Fibroblast of lung (primary cell): Measurements from ENCODE around the gene RCAN1.

Experiments
- CTCF ChIP-seq, 2 donors: IDR thresholded peaks in 1 of 2; conservative IDR thresholded peaks in 1 of 2; 1 replicate in 1 of 2; 2 replicates in 1 of 2; pipeline ENCODE4 v1.5.1; 2011 to 2012; ENCODE audit warnings: low read length in 2 of 2, control low read depth in 1 of 2, inconsistent platforms in 1 of 2, low read depth in 1 of 2, mild to moderate bottlenecking in 1 of 2
- EZH2 ChIP-seq: IDR thresholded peaks from 2 replicates; pipeline ENCODE4 v1.5.1; 2012; ENCODE audit warnings: low read length, control low read depth, mild to moderate bottlenecking; ENCODE audit errors: missing control alignments

DNA sequence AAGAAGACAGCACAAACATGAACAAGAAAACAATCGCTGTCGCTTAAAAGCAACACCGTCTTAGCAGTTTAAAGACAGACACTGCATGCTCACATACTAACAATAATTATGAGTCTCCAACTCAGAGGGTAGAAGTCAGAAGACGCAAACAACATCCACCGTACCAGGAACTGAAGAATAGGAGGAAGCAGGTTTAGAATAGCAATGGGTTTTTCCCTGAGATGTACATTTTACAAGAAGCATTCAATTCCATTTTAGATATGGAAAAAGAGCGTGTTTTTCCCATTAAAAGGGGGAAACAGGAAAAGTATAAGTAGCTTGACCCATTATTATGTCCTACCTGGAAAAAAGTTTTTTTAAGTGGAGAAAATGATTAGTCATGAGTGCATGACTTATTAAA, 68.4 kb downstream of the RCAN1 start:
- TF ChIP-seq CTCF (conservative IDR thresholded peaks at IDR 0.05 in 1 of 2, IDR thresholded peaks at IDR 0.05 in 1 of 2; ENCODE audit: low read depth in 1 of 2, low read length in 2 of 2) = no peak
- no peak for TF ChIP-seq EZH2
